ENCODE measurements around the gene RAB3B. TPM values are rescaled to one million over a fixed set of nuclear protein-coding genes. Genes with fewer than 3 reads are reported as not detected.
A peak's percentile ranks its signal among the peaks of the same experiment; 100 is the strongest.

RAB3B gene
- total and polyA plus RNA-seq, 2 donors (not counting 1 experiment from before 2014, with no cell fraction given), result 36.5 to 51.6 TPM

DNA sequence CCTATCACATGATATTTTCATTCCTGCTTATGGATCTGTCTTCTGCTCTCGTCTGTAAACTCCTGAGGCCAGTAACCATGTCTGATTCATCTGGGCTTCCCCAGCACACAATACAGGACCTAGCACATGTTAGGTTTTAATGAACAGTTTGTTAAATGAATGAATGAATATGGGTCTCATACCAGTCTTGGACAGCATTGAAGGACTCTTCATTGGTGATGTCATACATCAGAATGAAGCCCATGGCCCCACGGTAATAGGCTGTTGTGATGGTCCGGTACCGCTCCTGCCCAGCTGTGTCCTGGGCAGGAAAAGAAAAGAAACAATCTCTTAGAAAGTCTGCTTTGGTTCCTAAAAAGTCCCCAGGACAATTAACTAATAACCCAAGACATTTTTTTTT is 53.4 kb downstream of the RAB3B start:
- Histone ChIP-seq H3K4me3 (replicated peaks in 1 of 4; ENCODE audit: control extremely low read depth in 1 of 4, insufficient read depth in 1 of 4, low read depth in 3 of 4, low read length in 4 of 4) (no peak overlapping the region), H4K20me1 (ENCODE audit: control insufficient read depth, extremely low read depth, insufficient read depth, low read length) (no peaks in the 10 kb centered on the region), H3K4me2 (ENCODE audit: extremely low read depth, insufficient read depth, low read length) (no peak overlapping the region), H3K4me1 (ENCODE audit: control insufficient read depth, extremely low read depth, insufficient read depth, low read length) (no peaks in the 10 kb centered on the region), H3K27ac (ENCODE audit: insufficient read depth, low read length) (no peak overlapping the region), H3K9ac (ENCODE audit: insufficient read depth, low read length) (no peak overlapping the region), H3K27me3 (ENCODE audit: control insufficient read depth, insufficient read depth, low read length) (no peaks in the 10 kb centered on the region), H2AFZ (ENCODE audit: low read length) (no peak overlapping the region), H3K79me2 (ENCODE audit: control insufficient read depth, insufficient read depth, low read length) (peaks cover 4% of the 10 kb centered on the region), H3K9me3 (ENCODE audit: control insufficient read depth, insufficient read depth, low read depth, low read length) (no peaks in the 10 kb centered on the region), H3K36me3 (ENCODE audit: control insufficient read depth, insufficient read depth, low read length) (peaks cover 12% of the 10 kb centered on the region)
- TF ChIP-seq, protein P1, sequence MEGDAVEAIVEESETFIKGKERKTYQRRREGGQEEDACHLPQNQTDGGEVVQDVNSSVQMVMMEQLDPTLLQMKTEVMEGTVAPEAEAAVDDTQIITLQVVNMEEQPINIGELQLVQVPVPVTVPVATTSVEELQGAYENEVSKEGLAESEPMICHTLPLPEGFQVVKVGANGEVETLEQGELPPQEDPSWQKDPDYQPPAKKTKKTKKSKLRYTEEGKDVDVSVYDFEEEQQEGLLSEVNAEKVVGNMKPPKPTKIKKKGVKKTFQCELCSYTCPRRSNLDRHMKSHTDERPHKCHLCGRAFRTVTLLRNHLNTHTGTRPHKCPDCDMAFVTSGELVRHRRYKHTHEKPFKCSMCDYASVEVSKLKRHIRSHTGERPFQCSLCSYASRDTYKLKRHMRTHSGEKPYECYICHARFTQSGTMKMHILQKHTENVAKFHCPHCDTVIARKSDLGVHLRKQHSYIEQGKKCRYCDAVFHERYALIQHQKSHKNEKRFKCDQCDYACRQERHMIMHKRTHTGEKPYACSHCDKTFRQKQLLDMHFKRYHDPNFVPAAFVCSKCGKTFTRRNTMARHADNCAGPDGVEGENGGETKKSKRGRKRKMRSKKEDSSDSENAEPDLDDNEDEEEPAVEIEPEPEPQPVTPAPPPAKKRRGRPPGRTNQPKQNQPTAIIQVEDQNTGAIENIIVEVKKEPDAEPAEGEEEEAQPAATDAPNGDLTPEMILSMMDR (conservative IDR thresholded peaks at IDR 0.05 in 1 of 2, IDR thresholded peaks at IDR 0.05 in 1 of 2; ENCODE audit: low read depth in 1 of 2, low read length in 2 of 2), result no peak
- TF ChIP-seq EZH2 (IDR thresholded peaks at IDR 0.05; ENCODE audit: low read length, missing control alignments), result no peak
- no peak for DNase-seq (ENCODE audit: low read depth in 2 of 2)

GRCh38 chr1:51936531-51936930 is 54.0 kb downstream of the RAB3B start:
- Histone ChIP-seq H3K4me1 (ENCODE audit: control insufficient read depth, extremely low read depth, insufficient read depth, low read length) (no peaks in the 10 kb centered on the region), H3K9ac (ENCODE audit: insufficient read depth, low read length) (no peak overlapping the region), H4K20me1 (ENCODE audit: control insufficient read depth, extremely low read depth, insufficient read depth, low read length) (no peaks in the 10 kb centered on the region), H2AFZ (ENCODE audit: low read length) (no peak overlapping the region), H3K9me3 (ENCODE audit: control insufficient read depth, insufficient read depth, low read depth, low read length) (no peaks in the 10 kb centered on the region), H3K27ac (ENCODE audit: insufficient read depth, low read length) (no peak overlapping the region), H3K4me3 (replicated peaks in 1 of 4; ENCODE audit: control extremely low read depth in 1 of 4, insufficient read depth in 1 of 4, low read depth in 3 of 4, low read length in 4 of 4) (no peak overlapping the region), H3K27me3 (ENCODE audit: control insufficient read depth, insufficient read depth, low read length) (no peaks in the 10 kb centered on the region), H3K79me2 (ENCODE audit: control insufficient read depth, insufficient read depth, low read length) (peaks cover 4% of the 10 kb centered on the region), H3K4me2 (ENCODE audit: extremely low read depth, insufficient read depth, low read length) (no peak overlapping the region), H3K36me3 (ENCODE audit: control insufficient read depth, insufficient read depth, low read length) (peaks cover 15% of the 10 kb centered on the region)
- DNase-seq (ENCODE audit: low read depth in 2 of 2), result peak in 1 of 2 donors; percentile 34
- TF ChIP-seq, protein P1 (conservative IDR thresholded peaks at IDR 0.05 in 1 of 2, IDR thresholded peaks at IDR 0.05 in 1 of 2; ENCODE audit: low read depth in 1 of 2, low read length in 2 of 2), result peak; percentile 10 to 29
- no peak for TF ChIP-seq EZH2 (IDR thresholded peaks at IDR 0.05; ENCODE audit: low read length, missing control alignments)

DNA sequence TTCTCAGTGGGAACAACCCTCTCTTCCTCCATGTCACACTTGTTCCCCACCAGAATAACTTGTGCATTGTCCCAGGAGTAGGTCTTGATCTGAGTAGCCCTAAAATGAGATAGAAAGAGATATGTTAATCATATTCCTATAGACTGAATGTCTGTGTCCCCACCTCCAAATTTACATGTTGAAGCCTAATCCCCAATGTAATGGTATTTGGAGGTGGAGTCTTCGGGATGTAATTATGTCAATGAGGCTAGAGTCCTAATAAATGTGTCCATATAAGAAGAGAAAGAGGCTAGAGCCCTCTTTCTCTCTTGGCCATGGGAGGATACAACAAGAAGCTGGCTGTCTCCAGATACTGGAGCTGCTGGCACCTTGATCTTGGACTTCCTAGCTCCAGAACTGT is 57.2 kb downstream of the RAB3B start:
- TF ChIP-seq EZH2 (IDR thresholded peaks at IDR 0.05; ENCODE audit: low read length, missing control alignments), result no peak
- TF ChIP-seq, protein P1 (conservative IDR thresholded peaks at IDR 0.05 in 1 of 2, IDR thresholded peaks at IDR 0.05 in 1 of 2; ENCODE audit: low read depth in 1 of 2, low read length in 2 of 2), result no peak
- Histone ChIP-seq H3K4me1 (ENCODE audit: control insufficient read depth, extremely low read depth, insufficient read depth, low read length) (peaks cover 2% of the 10 kb centered on the region), H2AFZ (ENCODE audit: low read length) (no peak overlapping the region), H3K36me3 (ENCODE audit: control insufficient read depth, insufficient read depth, low read length) (peaks cover 19% of the 10 kb centered on the region), H3K9ac (ENCODE audit: insufficient read depth, low read length) (no peak overlapping the region), H3K9me3 (ENCODE audit: control insufficient read depth, insufficient read depth, low read depth, low read length) (no peaks in the 10 kb centered on the region), H3K27me3 (ENCODE audit: control insufficient read depth, insufficient read depth, low read length) (no peaks in the 10 kb centered on the region), H3K27ac (ENCODE audit: insufficient read depth, low read length) (no peak overlapping the region), H3K4me3 (replicated peaks in 1 of 4; ENCODE audit: control extremely low read depth in 1 of 4, insufficient read depth in 1 of 4, low read depth in 3 of 4, low read length in 4 of 4) (no peak overlapping the region), H3K4me2 (ENCODE audit: extremely low read depth, insufficient read depth, low read length) (no peak overlapping the region), H4K20me1 (ENCODE audit: control insufficient read depth, extremely low read depth, insufficient read depth, low read length) (no peaks in the 10 kb centered on the region), H3K79me2 (ENCODE audit: control insufficient read depth, insufficient read depth, low read length) (peaks cover 3% of the 10 kb centered on the region)
- no peak for DNase-seq (ENCODE audit: low read depth in 2 of 2)
